GM19395 (cell line): ENCODE measurements around the gene ZFYVE27.
"Not testable (repeated sequence)": the region's sequence is repeated elsewhere in the genome, so short reads cannot be mapped to it uniquely, and the experiment has no call there.

Experiments
- ATAC-seq: cut with Tn5 transposase; IDR thresholded peaks from one replicate; pipeline ENCODE4 v1.9.1; 2021; ENCODE audit warnings: mild to moderate bottlenecking, moderate library complexity; ENCODE audit not compliant: unreplicated experiment

Gene ZFYVE27

GRCh38 chr10:97736902-97737769 lies at the start of gene ZFYVE27:
ZFYVE27 (plus strand) TSS chr10:97737128; CDS start chr10:97738478, 1,350 bp downstream.
- ATAC-seq = peak; percentile 82

- no peak for ATAC-seq
Observed at GRCh38 chr10:97687785-97688781, 48.8 kb upstream of the ZFYVE27 start.

GRCh38 chr10:97689559-97690020 lies 47.3 kb upstream of the ZFYVE27 start:
- ATAC-seq = no peak

GRCh38 chr10:97690133-97690532 lies 46.8 kb upstream of the ZFYVE27 start:
- no peak for ATAC-seq

- not testable (repeated sequence) for ATAC-seq
Observed at GRCh38 chr10:97698072-97698655, 38.8 kb upstream of the ZFYVE27 start.

GRCh38 chr10:97701438-97702069 lies 35.4 kb upstream of the ZFYVE27 start:
- ATAC-seq = peak; percentile 74

GRCh38 chr10:97703398-97704067 lies 33.4 kb upstream of the ZFYVE27 start:
- ATAC-seq = no peak

GRCh38 chr10:97704341-97704740 lies 32.6 kb upstream of the ZFYVE27 start:
- no peak for ATAC-seq

GRCh38 chr10:97705006-97705670 lies 31.8 kb upstream of the ZFYVE27 start:
- ATAC-seq = no peak

GRCh38 chr10:97707134-97707861 lies 29.6 kb upstream of the ZFYVE27 start:
- ATAC-seq = no peak

GRCh38 chr10:97708167-97708566 lies 28.8 kb upstream of the ZFYVE27 start:
- no peak for ATAC-seq

GRCh38 chr10:97708976-97709946 lies 27.7 kb upstream of the ZFYVE27 start:
- ATAC-seq = no peak

GRCh38 chr10:97711640-97712572 lies 25.0 kb upstream of the ZFYVE27 start:
- ATAC-seq = no peak

GRCh38 chr10:97713339-97713825 lies 23.5 kb upstream of the ZFYVE27 start, which contains the start of gene MARVELD1:
MARVELD1 (plus strand) TSS chr10:97713730; CDS start chr10:97713877, 147 bp downstream.
- no peak for ATAC-seq

- ATAC-seq = peak; percentile 81
Observed at GRCh38 chr10:97713826-97714400, 23.0 kb upstream of the ZFYVE27 start.
